ENCODE results near the gene SELL. TPM values are rescaled to one million over a fixed set of nuclear protein-coding genes. Genes with fewer than 3 reads are reported as not detected.
A peak's percentile ranks its signal among the peaks of the same experiment; 100 is the strongest.

The SELL gene
- total and polyA plus RNA-seq, 2 of the 8 experiments (the other 6 are each of a cell fraction or from before 2014, with no cell fraction given), result not detected

DNA sequence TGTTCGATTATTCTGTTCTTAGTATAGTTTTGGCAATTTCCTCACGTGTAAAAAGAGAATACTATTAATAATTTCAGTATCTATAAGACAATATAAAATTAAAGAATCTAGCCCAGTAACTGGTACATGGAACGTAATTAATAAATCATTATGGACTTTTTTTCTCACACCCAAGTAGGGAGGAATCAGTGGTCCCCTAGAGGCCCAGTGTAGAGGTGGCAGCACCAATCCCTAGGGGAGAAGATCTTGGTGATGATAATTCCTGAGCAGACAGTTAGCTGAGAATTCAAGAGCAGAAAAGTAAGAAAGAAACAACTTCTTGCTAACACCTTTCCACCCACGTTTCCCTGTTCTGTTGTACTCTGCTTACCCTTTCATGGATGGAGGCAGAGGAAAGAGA is 42.1 kb upstream of the SELL start:
- no peak overlapping the region for H4K91ac ChIP-seq (replicated peaks; ENCODE audit: insufficient read length, low read length)
- H3K4me1 ChIP-seq (replicated peaks in 1 of 4; ENCODE audit: control insufficient read depth in 3 of 4, insufficient read depth in 4 of 4, low read length in 3 of 4), result no peaks in the 10 kb centered on the region
- no peak overlapping the region for H2BK20ac ChIP-seq (ENCODE audit: low read length)
- no peak overlapping the region for H3K4ac ChIP-seq (replicated peaks; ENCODE audit: insufficient read length, low read depth, low read length)
- no peak overlapping the region for H2AK5ac ChIP-seq (ENCODE audit: low read depth, low read length)
- H2BK5ac ChIP-seq (ENCODE audit: low read depth, low read length), result no peak overlapping the region
- no peak overlapping the region for H3K18ac ChIP-seq (ENCODE audit: extremely low read depth, low read length)
- H2BK120ac ChIP-seq (replicated peaks; ENCODE audit: low read depth, low read length), result no peak overlapping the region
- no peak overlapping the region for H3K23ac ChIP-seq (ENCODE audit: insufficient read length)
- no peak for DNase-seq (ENCODE audit: low read depth in 1 of 2, low spot score in 2 of 2)
- ChIA-PET POLR2A (ENCODE audit: partially characterized antibody) (no interaction called here), CTCF (ENCODE audit: partially characterized antibody) (no interaction called here)
- FAIRE-seq, result no peak
- H4K5ac ChIP-seq (ENCODE audit: insufficient read length, low read depth, low read length), result no peak overlapping the region
- H3K9me3 ChIP-seq (ENCODE audit: insufficient read depth in 2 of 2, low read depth in 1 of 2, low read length in 1 of 2), result peaks cover 0 to 3% of the 10 kb centered on the region in 2 experiments; a peak in 2 of 4 replicates
- no peak overlapping the region for H4K8ac ChIP-seq (ENCODE audit: extremely low read depth, insufficient read depth, low read length)
- no peak for TF ChIP-seq BRCA1 (IDR thresholded peaks at IDR 0.05; ENCODE audit: low read depth, low read length)
- TF ChIP-seq RAD21 (IDR thresholded peaks at IDR 0.05 in 1 of 2, conservative IDR thresholded peaks at IDR 0.05 in 1 of 2; ENCODE audit: low read depth in 2 of 2, low read length in 2 of 2), result peak in 1 of 2 experiments; percentile 4; a peak in 1 of 4 replicates
- TF ChIP-seq FOSL1 (IDR thresholded peaks at IDR 0.05; ENCODE audit: insufficient read depth, low read depth, low read length), result no peak
- TF ChIP-seq, protein P1, sequence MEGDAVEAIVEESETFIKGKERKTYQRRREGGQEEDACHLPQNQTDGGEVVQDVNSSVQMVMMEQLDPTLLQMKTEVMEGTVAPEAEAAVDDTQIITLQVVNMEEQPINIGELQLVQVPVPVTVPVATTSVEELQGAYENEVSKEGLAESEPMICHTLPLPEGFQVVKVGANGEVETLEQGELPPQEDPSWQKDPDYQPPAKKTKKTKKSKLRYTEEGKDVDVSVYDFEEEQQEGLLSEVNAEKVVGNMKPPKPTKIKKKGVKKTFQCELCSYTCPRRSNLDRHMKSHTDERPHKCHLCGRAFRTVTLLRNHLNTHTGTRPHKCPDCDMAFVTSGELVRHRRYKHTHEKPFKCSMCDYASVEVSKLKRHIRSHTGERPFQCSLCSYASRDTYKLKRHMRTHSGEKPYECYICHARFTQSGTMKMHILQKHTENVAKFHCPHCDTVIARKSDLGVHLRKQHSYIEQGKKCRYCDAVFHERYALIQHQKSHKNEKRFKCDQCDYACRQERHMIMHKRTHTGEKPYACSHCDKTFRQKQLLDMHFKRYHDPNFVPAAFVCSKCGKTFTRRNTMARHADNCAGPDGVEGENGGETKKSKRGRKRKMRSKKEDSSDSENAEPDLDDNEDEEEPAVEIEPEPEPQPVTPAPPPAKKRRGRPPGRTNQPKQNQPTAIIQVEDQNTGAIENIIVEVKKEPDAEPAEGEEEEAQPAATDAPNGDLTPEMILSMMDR (IDR thresholded peaks at IDR 0.05; ENCODE audit: control extremely low read depth in 1 of 3, insufficient read depth in 1 of 3, low read depth in 1 of 3, low read length in 3 of 3), result peak in 2 of 3 experiments; percentile 14 to 24; a peak in 2 of 4 replicates
- no peak for TF ChIP-seq POLR2AphosphoS5 (IDR thresholded peaks at IDR 0.05; ENCODE audit: low read depth, low read length)
- no peak for TF ChIP-seq KDM5A (IDR thresholded peaks at IDR 0.05; ENCODE audit: low read length)
- H3K79me2 ChIP-seq (ENCODE audit: control insufficient read depth in 1 of 2, insufficient read depth in 2 of 2, low read length in 2 of 2), result no peaks in the 10 kb centered on the region
- no peaks in the 10 kb centered on the region for H3K79me1 ChIP-seq (ENCODE audit: low read depth, low read length)
- H4K20me1 ChIP-seq (replicated peaks in 1 of 2; ENCODE audit: control insufficient read depth in 1 of 2, insufficient read depth in 2 of 2, low read length in 2 of 2), result no peaks in the 10 kb centered on the region
- H3K23me2 ChIP-seq (ENCODE audit: low read depth, low read length), result no peaks in the 10 kb centered on the region
- H3K4me3 ChIP-seq (ENCODE audit: extremely low read depth in 1 of 4, insufficient read depth in 2 of 4, low read depth in 3 of 4, low read length in 4 of 4), result no peak overlapping the region
- 73% methylated on average over 4 of the region's 4 CpGs; no CpG with 5 or more reads in 1 of the 2 experiments for WGBS, 2 experiments (ENCODE audit: extremely low coverage in 1 of 2, insufficient coverage in 1 of 2, insufficient read length in 1 of 2, insufficient replicate concordance in 2 of 2, low coverage in 1 of 2, low lambda C conversion rate in 2 of 2, missing lambda C conversion rate in 1 of 2)
- H3K14ac ChIP-seq (ENCODE audit: insufficient read length), result no peak overlapping the region
- H3K4me2 ChIP-seq (ENCODE audit: insufficient read depth in 1 of 2, low read depth in 2 of 2, low read length in 2 of 2), result no peak overlapping the region
- no peak overlapping the region for H2BK15ac ChIP-seq (ENCODE audit: low read length)
- H3K56ac ChIP-seq (replicated peaks; ENCODE audit: insufficient read length, low read depth, low read length), result no peak overlapping the region
- H3K27ac ChIP-seq (ENCODE audit: low read depth, low read length), result no peak overlapping the region
- H3K27me3 ChIP-seq (replicated peaks in 1 of 4; ENCODE audit: control insufficient read depth in 3 of 4, extremely low read depth in 1 of 4, insufficient read depth in 3 of 4, low read length in 3 of 4), result no peaks in the 10 kb centered on the region
- H2BK12ac ChIP-seq (ENCODE audit: low read depth, low read length), result no peak overlapping the region
- H3K36me3 ChIP-seq (ENCODE audit: control insufficient read depth in 2 of 4, insufficient read depth in 4 of 4, low read length in 3 of 4), result no peaks in the 10 kb centered on the region; a peak in 1 of 8 replicates
- no peak overlapping the region for H3K9ac ChIP-seq (replicated peaks in 1 of 4; ENCODE audit: extremely low read depth in 1 of 4, low read depth in 3 of 4, low read length in 3 of 4)
- H2AFZ ChIP-seq (ENCODE audit: low read length), result peak overlapping the region; percentile 70; the same call in 1 of the 2 replicates

Measured in H1 (cell line).